ENCODE measurements around the gene KRTAP5-7.
"Not testable (repeated sequence)": the region's sequence is repeated elsewhere in the genome, so short reads cannot be mapped to it uniquely, and the experiment has no call there.

The KRTAP5-7 gene

GRCh38 chr11:71527576-71528210 lies 626 bp downstream of the KRTAP5-7 start:
- TF ChIP-seq, protein P1, sequence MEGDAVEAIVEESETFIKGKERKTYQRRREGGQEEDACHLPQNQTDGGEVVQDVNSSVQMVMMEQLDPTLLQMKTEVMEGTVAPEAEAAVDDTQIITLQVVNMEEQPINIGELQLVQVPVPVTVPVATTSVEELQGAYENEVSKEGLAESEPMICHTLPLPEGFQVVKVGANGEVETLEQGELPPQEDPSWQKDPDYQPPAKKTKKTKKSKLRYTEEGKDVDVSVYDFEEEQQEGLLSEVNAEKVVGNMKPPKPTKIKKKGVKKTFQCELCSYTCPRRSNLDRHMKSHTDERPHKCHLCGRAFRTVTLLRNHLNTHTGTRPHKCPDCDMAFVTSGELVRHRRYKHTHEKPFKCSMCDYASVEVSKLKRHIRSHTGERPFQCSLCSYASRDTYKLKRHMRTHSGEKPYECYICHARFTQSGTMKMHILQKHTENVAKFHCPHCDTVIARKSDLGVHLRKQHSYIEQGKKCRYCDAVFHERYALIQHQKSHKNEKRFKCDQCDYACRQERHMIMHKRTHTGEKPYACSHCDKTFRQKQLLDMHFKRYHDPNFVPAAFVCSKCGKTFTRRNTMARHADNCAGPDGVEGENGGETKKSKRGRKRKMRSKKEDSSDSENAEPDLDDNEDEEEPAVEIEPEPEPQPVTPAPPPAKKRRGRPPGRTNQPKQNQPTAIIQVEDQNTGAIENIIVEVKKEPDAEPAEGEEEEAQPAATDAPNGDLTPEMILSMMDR (conservative IDR thresholded peaks at IDR 0.05), result no peak

DNA sequence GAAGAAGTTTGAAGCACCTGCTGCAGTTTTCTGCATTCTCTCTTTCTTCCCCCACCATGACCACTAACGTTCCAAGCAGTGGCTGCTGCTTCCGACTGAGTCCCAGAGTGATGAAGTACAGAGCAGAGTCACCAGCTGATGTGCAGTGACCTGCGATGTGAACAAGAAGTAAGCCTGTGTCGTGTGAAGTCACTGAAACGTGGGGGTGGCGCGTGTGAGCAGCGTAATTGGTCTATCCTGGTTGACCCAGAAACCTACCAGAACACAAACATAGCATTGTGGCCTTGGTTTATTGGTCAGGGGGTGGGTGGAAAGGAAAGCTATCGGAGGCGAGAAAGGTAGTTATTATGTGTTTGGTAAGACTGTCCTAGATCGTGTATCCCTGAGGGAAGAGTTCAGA lies 3.5 kb downstream of the KRTAP5-7 start:
- H3K27ac ChIP-seq, result no peak overlapping the region
- TF ChIP-seq, protein P1 (conservative IDR thresholded peaks at IDR 0.05), result no peak

More at GRCh38 chr11:71527576-71528210, 626 bp downstream of the KRTAP5-7 start:
- no peak overlapping the region for H3K27ac ChIP-seq

GRCh38 chr11:71532036-71532610 lies 5.1 kb downstream of the KRTAP5-7 start:
- TF ChIP-seq, protein P1 (conservative IDR thresholded peaks at IDR 0.05), result no peak

GRCh38 chr11:71534711-71535608 lies 7.9 kb downstream of the KRTAP5-7 start:
- H3K27ac ChIP-seq, result not testable (repeated sequence)

More at GRCh38 chr11:71532036-71532610, 5.1 kb downstream of the KRTAP5-7 start:
- H3K27ac ChIP-seq, result no peak overlapping the region

- TF ChIP-seq, protein P1 (conservative IDR thresholded peaks at IDR 0.05), result no peak
- H3K27ac ChIP-seq, result no peak overlapping the region
Observed at GRCh38 chr11:71535825-71536224, 8.8 kb downstream of the KRTAP5-7 start.

- TF ChIP-seq, protein P1 (conservative IDR thresholded peaks at IDR 0.05), result no peak
- H3K27ac ChIP-seq, result no peak overlapping the region
Observed at GRCh38 chr11:71537537-71537936, 10.5 kb downstream of the KRTAP5-7 start.

- H3K27ac ChIP-seq, result not testable (repeated sequence)
Observed at GRCh38 chr11:71537977-71538665, 11.1 kb downstream of the KRTAP5-7 start, which contains the start of gene KRTAP5-8. TSS of gene KRTAP5-8 (plus strand) at chr11:71538025. CDS start at chr11:71538056, 31 bp downstream.

- no peak overlapping the region for H3K27ac ChIP-seq
- TF ChIP-seq, protein P1 (conservative IDR thresholded peaks at IDR 0.05), result no peak
Observed at GRCh38 chr11:71538666-71538990, 11.6 kb downstream of the KRTAP5-7 start.

All from VCaP (cell line).